ENCODE results near the gene TEX14. TPM values are rescaled to one million over a fixed set of nuclear protein-coding genes. Genes with fewer than 3 reads are reported as not detected.

The TEX14 gene
- total and polyA plus RNA-seq, 2 donors (not counting 3 experiments of a cell fraction or from before 2014, with no cell fraction given): 0.10 TPM; not detected in 1

- H4K20me1 ChIP-seq (replicated peaks; ENCODE audit: control insufficient read depth, extremely low read depth, insufficient read depth, low read length): no peaks in the 10 kb centered on the region
- dilution Hi-C loops (cut with MboI; ENCODE audit: extremely low pct_ligation_motif_present, low sequenced_read_pairs): no loop called here
- H3K36me3 ChIP-seq (ENCODE audit: control insufficient read depth in 2 of 2, extremely low read depth in 1 of 2, insufficient read depth in 2 of 2, low read length in 2 of 2): no peaks in the 10 kb centered on the region
- H3K27me3 ChIP-seq (ENCODE audit: control insufficient read depth in 2 of 2, insufficient read depth in 2 of 2, low read length in 2 of 2): no peaks in the 10 kb centered on the region
- TF ChIP-seq MYC (IDR thresholded peaks at IDR 0.05; ENCODE audit: low read depth, low read length) (no peak), JUN (IDR thresholded peaks at IDR 0.05; ENCODE audit: borderline replicate concordance, insufficient read depth, insufficient read length, low read depth) (no peak), POLR2AphosphoS5 (IDR thresholded peaks at IDR 0.05; ENCODE audit: insufficient read depth, low read depth, low read length) (no peak), EZH2 (IDR thresholded peaks at IDR 0.05; ENCODE audit: borderline replicate concordance, low read depth, low read length, severe bottlenecking) (no peak), CTCF (IDR thresholded peaks at IDR 0.05; ENCODE audit: extremely low read depth in 1 of 2, insufficient read depth in 1 of 2, low read depth in 1 of 2, low read length in 2 of 2) (no peak), GATA2 (IDR thresholded peaks at IDR 0.05; ENCODE audit: insufficient read depth, insufficient read length, low read depth, low read length) (no peak)
- BruUV-seq (replicated peaks): no TSS peak
- H3K9me3 ChIP-seq (replicated peaks; ENCODE audit: control insufficient read depth, insufficient read depth, low read length): no peaks in the 10 kb centered on the region
- H2AFZ ChIP-seq (ENCODE audit: low read depth, low read length): no peak overlapping the region
- CTCF ChIA-PET: interaction anchor here (0.7 to 1.5 kb wide), 2 partner anchors 17 to 27 kb away, joined by 3 to 4 read pairs; no protein-coding TSS in a partner anchor
- no peak overlapping the region for H3K27ac ChIP-seq (ENCODE audit: insufficient read depth, low read depth, low read length)
- intact Hi-C loops (cut with micrococcal nuclease): no loop called here
- H3K4me3 ChIP-seq (replicated peaks in 1 of 3; ENCODE audit: insufficient read depth in 1 of 3, low read depth in 1 of 3, low read length in 3 of 3): no peak overlapping the region
- POLR2A ChIA-PET: no interaction called here
- no peak for FAIRE-seq
- no peaks in the 10 kb centered on the region for H3K4me1 ChIP-seq (ENCODE audit: control insufficient read depth, extremely low read depth, insufficient read depth, low read length)
- H3K4me2 ChIP-seq (ENCODE audit: insufficient read depth, low read length): no peak overlapping the region
- no peak overlapping the region for H3K9ac ChIP-seq (replicated peaks; ENCODE audit: extremely low read depth, insufficient read depth, low read length)
- no peaks in the 10 kb centered on the region for H3K79me2 ChIP-seq (ENCODE audit: control insufficient read depth, insufficient read depth, low read length)
- DNase-seq (ENCODE audit: low read depth, low spot score): no peak
- no peaks in the 10 kb centered on the region for H3K9me1 ChIP-seq (replicated peaks; ENCODE audit: control insufficient read depth, extremely low read depth, insufficient read depth, low read length)
Measured at GRCh38 chr17:58684003-58684402, 7.8 kb downstream of the TEX14 start.

All from endothelial cell of umbilical vein (primary cell).